ENCODE measurements around the gene EHMT1.
"Not testable (repeated sequence)": the region's sequence is repeated elsewhere in the genome, so short reads cannot be mapped to it uniquely, and the experiment has no call there.

The EHMT1 gene

GRCh38 chr9:137615387-137615871 is 3.4 kb upstream of the EHMT1 start:
- no peak overlapping the region for H3K4me3 ChIP-seq (replicated peaks; ENCODE audit: insufficient read depth, low read length)
- DNase-seq (ENCODE audit: low read depth in 1 of 2, low spot score in 1 of 2): no peak
- no peak overlapping the region for H3K27ac ChIP-seq (replicated peaks)
- no peaks in the 10 kb centered on the region for H3K27me3 ChIP-seq (ENCODE audit: insufficient read depth, poor library complexity, severe bottlenecking)
- no peak for TF ChIP-seq REST (IDR thresholded peaks at IDR 0.05; ENCODE audit: insufficient replicate concordance, low read depth)
- TF ChIP-seq CTCF (IDR thresholded peaks at IDR 0.05; ENCODE audit: insufficient read depth, low read length): no peak

GRCh38 chr9:137619240-137620047 is 639 bp downstream of the EHMT1 start:
- no peaks in the 10 kb centered on the region for H3K27me3 ChIP-seq (ENCODE audit: insufficient read depth, poor library complexity, severe bottlenecking)
- DNase-seq (ENCODE audit: low read depth in 1 of 2, low spot score in 1 of 2): peak in 1 of 2 experiments; percentile 39
- TF ChIP-seq GABPA (IDR thresholded peaks at IDR 0.05; ENCODE audit: low read depth) (no peak), CTCF (IDR thresholded peaks at IDR 0.05; ENCODE audit: insufficient read depth, low read length) (no peak)
- H3K4me3 ChIP-seq (replicated peaks; ENCODE audit: insufficient read depth, low read length): peak overlapping the region; percentile 74
- H3K27ac ChIP-seq (replicated peaks): peak overlapping the region; percentile 72

- DNase-seq (ENCODE audit: low read depth in 1 of 2, low spot score in 1 of 2): no peak
- H3K27me3 ChIP-seq (ENCODE audit: insufficient read depth, poor library complexity, severe bottlenecking): no peaks in the 10 kb centered on the region
- H3K27ac ChIP-seq (replicated peaks): peak overlapping the region; percentile 72
- TF ChIP-seq SPI1 (IDR thresholded peaks at IDR 0.05; ENCODE audit: borderline replicate concordance, low read depth) (no peak), POLR2AphosphoS5 (IDR thresholded peaks at IDR 0.05; ENCODE audit: low read depth) (0 out of 2 replicates have a peak, but pooled peaks have one; percentile 1)
- peak overlapping the region; percentile 74 for H3K4me3 ChIP-seq (replicated peaks; ENCODE audit: insufficient read depth, low read length)
These were observed 1.2 kb downstream of the EHMT1 start for GRCh38 chr9:137620048-137620405.

- no peaks in the 10 kb centered on the region for H3K27me3 ChIP-seq (ENCODE audit: insufficient read depth, poor library complexity, severe bottlenecking)
- no peak overlapping the region for H3K27ac ChIP-seq (replicated peaks)
- no peak for DNase-seq (ENCODE audit: low read depth in 1 of 2, low spot score in 1 of 2)
- TF ChIP-seq GABPA (IDR thresholded peaks at IDR 0.05; ENCODE audit: low read depth): no peak
- no peak for TF ChIP-seq POLR2AphosphoS5 (IDR thresholded peaks at IDR 0.05; ENCODE audit: low read depth)
- no peak for TF ChIP-seq CTCF (IDR thresholded peaks at IDR 0.05; ENCODE audit: insufficient read depth, low read length)
- no peak overlapping the region for H3K4me3 ChIP-seq (replicated peaks; ENCODE audit: insufficient read depth, low read length)
These were observed 1.8 kb downstream of the EHMT1 start for GRCh38 chr9:137620581-137620980.

GRCh38 chr9:137621131-137621757 is 2.4 kb downstream of the EHMT1 start:
- no peak overlapping the region for H3K4me3 ChIP-seq (replicated peaks; ENCODE audit: insufficient read depth, low read length)
- no peaks in the 10 kb centered on the region for H3K27me3 ChIP-seq (ENCODE audit: insufficient read depth, poor library complexity, severe bottlenecking)
- no peak overlapping the region for H3K27ac ChIP-seq (replicated peaks)
- peak in 1 of 2 experiments; percentile 38 for DNase-seq (ENCODE audit: low read depth in 1 of 2, low spot score in 1 of 2)
- TF ChIP-seq GABPA (IDR thresholded peaks at IDR 0.05; ENCODE audit: low read depth): no peak
- TF ChIP-seq CTCF (IDR thresholded peaks at IDR 0.05; ENCODE audit: insufficient read depth, low read length): peak; percentile 10

GRCh38 chr9:137622211-137622610 is 3.4 kb downstream of the EHMT1 start:
- not testable (repeated sequence) for DNase-seq (ENCODE audit: low read depth in 1 of 2, low spot score in 1 of 2); H3K27ac ChIP-seq (replicated peaks); H3K27me3 ChIP-seq (ENCODE audit: insufficient read depth, poor library complexity, severe bottlenecking)

More at GRCh38 chr9:137622211-137622610, 3.4 kb downstream of the EHMT1 start:
- H3K4me3 ChIP-seq (replicated peaks; ENCODE audit: insufficient read depth, low read length): not testable (repeated sequence)
